Osteoblast (primary cell): ENCODE results near the gene KLF4. TPM values are rescaled to one million over a fixed set of nuclear protein-coding genes. Genes with fewer than 3 reads are reported as not detected.
A peak's percentile ranks its signal among the peaks of the same experiment; 100 is the strongest.

Experiments
- DNase-seq: peaks from one replicate; pipeline ENCODE4 v3.0.0; 2011; ENCODE audit warnings: low spot score, mixed read lengths; ENCODE audit not compliant: insufficient read length; ENCODE audit errors: missing footprints
- H2AFZ ChIP-seq: 2 replicates; pipeline ENCODE4 v1.6.0; 2011; ENCODE audit warnings: mild to moderate bottlenecking, low read length
- H3K27ac ChIP-seq: 2 replicates; pipeline ENCODE4 v1.5.1; 2011; ENCODE audit warnings: mild to moderate bottlenecking, low read depth, low read length, moderate library complexity
- H3K27me3 ChIP-seq: 2 replicates; pipeline ENCODE4 v1.6.0; 2012; ENCODE audit warnings: mild to moderate bottlenecking, control low read depth, inconsistent platforms, low read length, moderate library complexity; ENCODE audit not compliant: insufficient read depth
- H3K36me3 ChIP-seq: 2 replicates; pipeline ENCODE4 v1.5.1; 2011; ENCODE audit warnings: mild to moderate bottlenecking, low read length, control low read depth, moderate library complexity; ENCODE audit not compliant: insufficient read depth
- H3K4me1 ChIP-seq: 2 replicates; pipeline ENCODE4 v1.5.1; 2011; ENCODE audit warnings: mild to moderate bottlenecking, low read length, control low read depth, moderate library complexity; ENCODE audit not compliant: insufficient read depth
- H3K4me2 ChIP-seq: 2 replicates; pipeline ENCODE4 v1.6.0; 2011; ENCODE audit warnings: mild to moderate bottlenecking, low read length; ENCODE audit not compliant: insufficient read depth
- H3K4me3 ChIP-seq: fragments of 200-600 bp; sonication (generic); 3 replicates; pipeline ENCODE4 v1.5.1; 2012; ENCODE audit warnings: mild to moderate bottlenecking, low read length, inconsistent platforms; ENCODE audit not compliant: insufficient read depth
- H3K79me2 ChIP-seq: 2 replicates; pipeline ENCODE4 v1.6.0; 2012; ENCODE audit warnings: mild to moderate bottlenecking, low read length, control low read depth, inconsistent platforms; ENCODE audit not compliant: insufficient read depth
- H3K9me3 ChIP-seq: 2 replicates; pipeline ENCODE4 v1.5.1; 2011; ENCODE audit warnings: low read depth, low read length, control low read depth
- H4K20me1 ChIP-seq: 2 replicates; pipeline ENCODE4 v1.6.0; 2012; ENCODE audit warnings: mild to moderate bottlenecking, low read length, control low read depth; ENCODE audit not compliant: insufficient read depth
- total RNA-seq: library from RNA; depleted of rRNA; stranded (reverse); fragments of >200 nt; gene quantifications from 2 replicates; pipeline ENCODE4 v1.2.3, GENCODE V29; 2012
- TF ChIP-seq, protein P1 (sequence below): IDR thresholded peaks from 2 replicates; pipeline ENCODE4 v1.5.1; 2011; ENCODE audit warnings: mild to moderate bottlenecking, low read depth, low read length, moderate library complexity; ENCODE audit errors: extremely low read depth

KLF4 gene
- total RNA-seq: 33.9 and 34.7 TPM in 2 replicates

DNA sequence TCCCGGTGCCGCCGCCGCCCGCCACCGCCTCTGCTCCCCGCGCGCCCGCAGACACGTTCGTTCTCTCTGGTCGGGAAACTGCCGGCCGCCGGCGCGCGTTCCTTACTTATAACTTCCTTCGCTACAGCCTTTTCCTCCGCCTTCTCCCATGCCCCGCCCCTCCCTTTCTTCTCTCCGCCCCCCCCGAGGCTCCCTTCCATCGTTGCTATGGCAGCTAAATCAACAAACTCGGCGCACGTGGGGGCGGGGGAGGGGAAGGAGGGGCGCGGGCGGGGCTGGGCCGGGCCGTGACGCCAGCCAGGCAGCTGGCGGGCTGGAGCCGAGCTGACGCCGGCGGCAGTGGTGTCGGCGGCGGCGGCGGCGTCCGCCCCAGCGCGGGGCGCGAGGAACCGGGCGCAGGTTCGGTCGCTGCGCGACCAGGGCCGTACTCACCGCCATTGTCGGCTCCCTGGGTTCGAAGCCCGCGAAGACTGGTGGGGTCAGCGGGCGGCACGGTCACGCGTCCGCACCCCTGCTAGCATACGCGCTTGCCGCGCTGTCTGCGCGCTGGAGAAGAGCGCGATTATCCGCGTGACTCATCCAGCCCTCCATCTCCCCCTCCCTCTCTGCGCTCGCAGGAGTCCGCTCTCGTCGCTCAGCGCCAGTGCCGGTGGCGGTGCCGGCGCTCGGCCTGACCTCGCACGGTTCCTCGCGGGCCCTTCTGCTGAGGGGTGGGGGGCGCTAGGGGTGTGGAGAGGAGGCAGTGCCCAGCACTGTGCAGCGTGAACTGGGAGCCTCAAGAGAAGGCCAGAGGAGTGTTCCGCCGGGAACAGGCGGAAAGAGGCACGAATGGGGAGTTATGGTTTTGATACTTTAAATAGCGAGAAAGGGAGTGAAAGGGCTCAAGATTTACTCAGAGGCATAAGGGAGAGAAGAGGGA lies at the start of gene KLF4:
Gene KLF4 (minus strand): TSS at position 83 of the 919 bp plus-strand sequence. CDS start 597 bp downstream, outside the sequence.
- H3K4me3 ChIP-seq: peak within 1 kb of the TSS; percentile 95
- H3K36me3 ChIP-seq: peaks cover 14% of the 10 kb centered on the region
- H3K79me2 ChIP-seq: peaks cover 30% of the 10 kb centered on the region
- TF ChIP-seq, protein P1, sequence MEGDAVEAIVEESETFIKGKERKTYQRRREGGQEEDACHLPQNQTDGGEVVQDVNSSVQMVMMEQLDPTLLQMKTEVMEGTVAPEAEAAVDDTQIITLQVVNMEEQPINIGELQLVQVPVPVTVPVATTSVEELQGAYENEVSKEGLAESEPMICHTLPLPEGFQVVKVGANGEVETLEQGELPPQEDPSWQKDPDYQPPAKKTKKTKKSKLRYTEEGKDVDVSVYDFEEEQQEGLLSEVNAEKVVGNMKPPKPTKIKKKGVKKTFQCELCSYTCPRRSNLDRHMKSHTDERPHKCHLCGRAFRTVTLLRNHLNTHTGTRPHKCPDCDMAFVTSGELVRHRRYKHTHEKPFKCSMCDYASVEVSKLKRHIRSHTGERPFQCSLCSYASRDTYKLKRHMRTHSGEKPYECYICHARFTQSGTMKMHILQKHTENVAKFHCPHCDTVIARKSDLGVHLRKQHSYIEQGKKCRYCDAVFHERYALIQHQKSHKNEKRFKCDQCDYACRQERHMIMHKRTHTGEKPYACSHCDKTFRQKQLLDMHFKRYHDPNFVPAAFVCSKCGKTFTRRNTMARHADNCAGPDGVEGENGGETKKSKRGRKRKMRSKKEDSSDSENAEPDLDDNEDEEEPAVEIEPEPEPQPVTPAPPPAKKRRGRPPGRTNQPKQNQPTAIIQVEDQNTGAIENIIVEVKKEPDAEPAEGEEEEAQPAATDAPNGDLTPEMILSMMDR: no peak
- no peaks in the 10 kb centered on the region for H3K27me3 ChIP-seq
- H3K4me1 ChIP-seq: peaks cover 15% of the 10 kb centered on the region
- peak within 1 kb of the TSS; percentile 95 for H3K4me2 ChIP-seq
- peak; percentile 98 for DNase-seq
- H3K9me3 ChIP-seq: no peaks in the 10 kb centered on the region
- peak within 1 kb of the TSS; percentile 81 for H3K27ac ChIP-seq
- no peaks in the 10 kb centered on the region for H4K20me1 ChIP-seq
- peak within 1 kb of the TSS; percentile 76 for H2AFZ ChIP-seq

DNA sequence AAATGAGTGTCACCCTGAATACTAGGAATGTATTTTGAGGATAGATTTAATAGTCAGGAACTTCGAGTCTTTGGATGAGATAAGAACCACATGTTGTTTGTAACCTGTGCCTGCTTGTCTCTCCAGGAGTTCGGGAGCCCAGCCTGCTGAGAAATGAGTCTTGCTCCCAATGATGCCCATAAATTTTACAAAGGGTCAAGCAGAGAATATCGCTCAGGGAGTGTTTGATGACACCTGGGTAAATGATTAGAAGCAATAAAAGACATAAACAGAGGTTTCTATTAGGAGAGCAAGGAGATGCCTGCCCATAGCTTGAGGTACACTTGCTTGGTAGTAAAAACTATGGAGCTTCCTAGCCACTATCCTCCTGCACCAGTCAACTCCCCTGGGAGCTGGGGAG lies 46.9 kb upstream of the KLF4 start:
- Histone ChIP-seq H4K20me1 (no peaks in the 10 kb centered on the region), H3K4me2 (no peak overlapping the region), H3K36me3 (no peaks in the 10 kb centered on the region), H3K27me3 (no peaks in the 10 kb centered on the region), H3K4me1 (no peaks in the 10 kb centered on the region), H3K27ac (no peak overlapping the region), H3K4me3 (no peak overlapping the region), H3K79me2 (no peaks in the 10 kb centered on the region), H3K9me3 (no peaks in the 10 kb centered on the region), H2AFZ (no peak overlapping the region)
- peak; percentile 44 for DNase-seq
- TF ChIP-seq, protein P1: no peak

DNA sequence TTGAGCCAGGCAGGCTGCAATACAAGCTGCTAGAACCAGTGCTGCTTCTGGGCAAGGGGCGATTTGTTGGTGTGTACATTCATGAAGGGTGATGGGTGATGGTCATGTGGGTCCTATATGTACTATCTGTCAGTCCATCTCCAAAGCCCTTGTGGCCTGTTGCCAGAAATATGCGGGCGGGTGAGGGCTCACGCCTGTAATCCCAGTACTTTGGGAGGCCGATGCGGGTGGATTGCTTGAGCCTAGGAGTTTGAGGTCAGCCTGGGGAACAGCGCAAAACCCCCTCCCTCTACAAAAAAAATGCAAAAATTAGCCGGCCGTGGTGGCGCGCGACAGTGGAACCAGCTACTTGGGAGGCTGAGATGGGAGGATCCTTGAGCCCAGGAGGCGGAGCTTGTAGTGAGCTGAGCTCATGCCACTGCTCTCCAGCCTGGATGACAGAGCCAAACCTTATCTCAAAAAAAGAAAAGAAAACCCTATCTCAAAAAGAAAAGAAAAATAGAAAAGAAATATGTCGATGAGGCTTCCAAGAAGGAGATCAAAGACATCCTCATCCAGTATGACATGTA lies 45.0 kb upstream of the KLF4 start:
- Histone ChIP-seq H2AFZ (no peak overlapping the region), H3K36me3 (no peaks in the 10 kb centered on the region), H3K27ac (no peak overlapping the region), H3K4me1 (no peaks in the 10 kb centered on the region), H3K4me2 (no peak overlapping the region), H4K20me1 (no peaks in the 10 kb centered on the region), H3K79me2 (no peaks in the 10 kb centered on the region), H3K27me3 (no peaks in the 10 kb centered on the region), H3K4me3 (no peak overlapping the region), H3K9me3 (no peaks in the 10 kb centered on the region)
- no peak for DNase-seq
- TF ChIP-seq, protein P1: no peak

DNA sequence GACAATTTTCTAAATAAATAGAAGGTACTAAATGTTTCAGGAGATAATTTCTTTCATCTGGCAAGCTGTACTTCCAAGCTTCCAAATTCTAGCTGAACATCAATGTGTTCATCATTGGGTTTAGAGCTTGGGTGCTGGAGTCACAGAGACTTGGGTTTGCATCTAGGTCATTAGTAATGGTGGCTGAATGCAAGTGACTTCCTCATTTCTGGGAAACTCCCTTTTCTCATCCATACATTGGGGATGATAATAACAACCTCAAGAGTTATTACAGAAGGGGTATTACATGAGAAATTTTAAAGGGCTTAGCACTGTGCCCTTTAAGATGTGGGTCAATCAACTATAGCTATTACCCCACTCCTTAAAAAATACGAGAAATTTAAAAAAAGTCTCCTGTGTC lies 41.1 kb upstream of the KLF4 start:
- no peak for DNase-seq
- no peak overlapping the region for H3K4me3 ChIP-seq
- no peaks in the 10 kb centered on the region for H3K36me3 ChIP-seq
- no peaks in the 10 kb centered on the region for H4K20me1 ChIP-seq
- H2AFZ ChIP-seq: no peak overlapping the region
- TF ChIP-seq, protein P1: no peak
- no peaks in the 10 kb centered on the region for H3K9me3 ChIP-seq
- H3K4me2 ChIP-seq: no peak overlapping the region
- no peaks in the 10 kb centered on the region for H3K79me2 ChIP-seq
- no peaks in the 10 kb centered on the region for H3K27me3 ChIP-seq
- no peak overlapping the region for H3K27ac ChIP-seq
- no peaks in the 10 kb centered on the region for H3K4me1 ChIP-seq
